Vagina (tissue), 2 donors: ENCODE results near the gene STON2. TPM values are rescaled to one million over a fixed set of nuclear protein-coding genes. Genes with fewer than 3 reads are reported as not detected.

ENCODE experiments used
- DNase-seq, 2 donors: peaks; one replicate each; pipeline ENCODE4 v3.0.0-alpha.2; 2017; ENCODE audit errors: extremely low spot score in 2 of 2
- H3K27ac ChIP-seq: fragments of 200-600 bp; sonication (generic); one replicate; pipeline ENCODE4 v1.5.1; 2019
- H3K27me3 ChIP-seq: fragments of 200-600 bp; sonication (generic); one replicate; pipeline ENCODE4 v1.5.1; 2019
- H3K36me3 ChIP-seq, 2 donors: fragments of 200-600 bp; sonication (generic); one replicate each; pipeline ENCODE4 v1.5.1; 2017 to 2019
- H3K4me1 ChIP-seq: fragments of 200-600 bp; sonication (generic); one replicate; pipeline ENCODE4 v1.5.1; 2019
- H3K4me3 ChIP-seq, 2 donors: fragments of 200-600 bp; sonication (generic); 1 replicate in 1 of 2; 2 replicates in 1 of 2; pipeline ENCODE4 v1.5.1; 2016 to 2019
- H3K9me3 ChIP-seq: fragments of 200-600 bp; sonication (generic); one replicate; pipeline ENCODE4 v1.5.1; 2019
- POLR2A ChIP-seq, 2 donors: fragments of 450-650 bp; IDR thresholded peaks; one replicate each; pipeline ENCODE4 v1.6.1; 2017; ENCODE audit warnings: antibody characterized with exemption in 2 of 2, mild to moderate bottlenecking in 2 of 2, moderate library complexity in 2 of 2
- POLR2AphosphoS5 ChIP-seq, 2 donors: sonication (generic); formaldehyde crosslinking; IDR thresholded peaks; one replicate each; pipeline ENCODE4 v1.9.0; 2017; ENCODE audit warnings: antibody characterized with exemption in 2 of 2, mild to moderate bottlenecking in 2 of 2, low read depth in 1 of 2; ENCODE audit not compliant: insufficient read depth in 1 of 2
- intact Hi-C: fragments of 100-400 bp; cut with DNase I; formaldehyde crosslinking; loops from one replicate; pipeline ENCODE4 v1.15.1; 2023
- total RNA-seq: library from RNA; depleted of rRNA; stranded (reverse); fragments of >200 nt; gene quantifications from one replicate; pipeline ENCODE4 v1.2.3, GENCODE V29; 2016
- TF ChIP-seq, protein P1 (sequence below), 3 experiments: fragments of 450-650 bp in 2 of 3; fragments of 200-600 bp in 1 of 3; sonication (generic) in 1 of 3; IDR thresholded peaks; one replicate each; pipeline ENCODE4 v1.5.1; 2017 to 2019; ENCODE audit warnings: antibody characterized with exemption in 3 of 3, mild to moderate bottlenecking in 2 of 3, moderate library complexity in 2 of 3

Gene STON2
- total RNA-seq, 1 donor from 2014 or later: 39.8 TPM

DNA sequence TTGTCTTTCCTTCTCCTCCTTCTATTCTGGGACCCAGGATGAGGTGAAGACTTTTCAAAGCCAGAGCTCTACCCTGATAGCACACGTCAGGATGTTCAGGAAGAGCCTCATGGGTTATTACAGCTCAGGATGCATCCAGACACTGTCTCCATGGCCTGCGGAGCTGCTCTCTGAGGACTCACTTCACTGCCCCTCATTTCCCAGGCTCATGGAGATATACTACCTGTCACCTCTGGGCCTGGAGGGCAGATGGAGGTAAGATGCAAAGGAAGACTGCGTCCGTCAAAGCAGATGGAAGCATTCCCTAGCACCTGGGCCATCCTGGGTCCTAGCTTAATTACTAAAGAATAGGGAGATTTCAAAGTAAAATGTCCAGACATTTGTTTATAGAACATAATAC is 32.6 kb downstream of the STON2 start:
- H3K27ac ChIP-seq: no peak overlapping the region

DNA sequence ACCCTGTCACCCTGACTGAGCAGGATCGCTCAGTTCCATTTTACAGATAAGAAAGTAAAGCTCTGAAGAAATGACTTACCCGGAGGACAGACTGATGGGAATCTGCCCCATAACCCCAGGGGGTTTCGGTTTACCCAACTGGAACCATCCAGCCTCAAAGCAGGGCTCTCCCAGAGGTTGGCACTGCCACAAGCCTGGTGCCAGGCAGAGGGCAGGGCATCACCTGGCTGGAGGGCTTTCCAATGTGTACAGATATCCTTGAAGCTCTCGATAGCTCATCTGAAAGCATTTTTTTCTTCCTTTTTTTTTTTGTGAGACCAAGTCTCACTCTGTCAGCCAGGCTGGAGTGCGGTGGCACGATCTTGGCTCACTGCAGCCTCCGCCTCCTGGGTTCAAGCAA is 33.2 kb downstream of the STON2 start:
- peaks cover 12% of the 10 kb centered on the region for H3K4me1 ChIP-seq
- no peaks in the 10 kb centered on the region for H3K36me3 ChIP-seq
- no peak overlapping the region for H3K27ac ChIP-seq
- intact Hi-C loops: no loop called here
- no peaks in the 10 kb centered on the region for H3K9me3 ChIP-seq
- no peaks in the 10 kb centered on the region for H3K27me3 ChIP-seq
- no peak overlapping the region for H3K4me3 ChIP-seq
- no peak for TF ChIP-seq POLR2AphosphoS5 (IDR thresholded peaks at IDR 0.05; ENCODE audit: insufficient read depth in 1 of 2, low read depth in 1 of 2)
- TF ChIP-seq, protein P1, sequence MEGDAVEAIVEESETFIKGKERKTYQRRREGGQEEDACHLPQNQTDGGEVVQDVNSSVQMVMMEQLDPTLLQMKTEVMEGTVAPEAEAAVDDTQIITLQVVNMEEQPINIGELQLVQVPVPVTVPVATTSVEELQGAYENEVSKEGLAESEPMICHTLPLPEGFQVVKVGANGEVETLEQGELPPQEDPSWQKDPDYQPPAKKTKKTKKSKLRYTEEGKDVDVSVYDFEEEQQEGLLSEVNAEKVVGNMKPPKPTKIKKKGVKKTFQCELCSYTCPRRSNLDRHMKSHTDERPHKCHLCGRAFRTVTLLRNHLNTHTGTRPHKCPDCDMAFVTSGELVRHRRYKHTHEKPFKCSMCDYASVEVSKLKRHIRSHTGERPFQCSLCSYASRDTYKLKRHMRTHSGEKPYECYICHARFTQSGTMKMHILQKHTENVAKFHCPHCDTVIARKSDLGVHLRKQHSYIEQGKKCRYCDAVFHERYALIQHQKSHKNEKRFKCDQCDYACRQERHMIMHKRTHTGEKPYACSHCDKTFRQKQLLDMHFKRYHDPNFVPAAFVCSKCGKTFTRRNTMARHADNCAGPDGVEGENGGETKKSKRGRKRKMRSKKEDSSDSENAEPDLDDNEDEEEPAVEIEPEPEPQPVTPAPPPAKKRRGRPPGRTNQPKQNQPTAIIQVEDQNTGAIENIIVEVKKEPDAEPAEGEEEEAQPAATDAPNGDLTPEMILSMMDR (IDR thresholded peaks at IDR 0.05): no peak
- no peak for TF ChIP-seq POLR2A (IDR thresholded peaks at IDR 0.05)
- DNase-seq: no peak

More for the DNA sequence above, 32.6 kb downstream of the STON2 start:
- TF ChIP-seq POLR2AphosphoS5 (IDR thresholded peaks at IDR 0.05; ENCODE audit: insufficient read depth in 1 of 2, low read depth in 1 of 2): no peak
- TF ChIP-seq, protein P1 (IDR thresholded peaks at IDR 0.05): no peak
- DNase-seq: no peak
- Histone ChIP-seq H3K9me3 (no peaks in the 10 kb centered on the region), H3K4me3 (no peak overlapping the region), H3K36me3 (no peaks in the 10 kb centered on the region), H3K27me3 (no peaks in the 10 kb centered on the region), H3K4me1 (peaks cover 12% of the 10 kb centered on the region)
- intact Hi-C loops: no loop called here

DNA sequence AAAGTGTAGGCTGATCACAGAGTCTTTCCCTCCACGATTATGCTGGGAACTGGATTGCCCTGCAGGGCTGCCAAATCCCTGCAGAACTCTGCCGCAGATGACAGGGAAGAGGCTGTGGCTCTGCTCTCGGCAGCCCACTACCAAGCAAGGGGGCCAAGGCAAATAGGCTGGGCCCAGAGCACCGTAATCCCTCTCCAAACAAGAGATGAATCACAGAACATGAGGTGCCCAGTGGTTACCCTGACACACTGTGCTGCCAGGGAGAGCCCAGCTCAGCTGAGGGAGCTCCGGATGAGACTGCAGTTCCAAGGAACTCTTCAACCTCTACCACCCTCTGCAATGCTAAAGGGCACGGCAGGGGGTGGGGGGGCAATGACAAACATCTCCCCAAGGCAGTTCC is 33.9 kb downstream of the STON2 start:
- TF ChIP-seq POLR2AphosphoS5 (IDR thresholded peaks at IDR 0.05; ENCODE audit: insufficient read depth in 1 of 2, low read depth in 1 of 2) (no peak), POLR2A (IDR thresholded peaks at IDR 0.05) (no peak)
- TF ChIP-seq, protein P1 (IDR thresholded peaks at IDR 0.05): no peak
- Histone ChIP-seq H3K27ac (no peak overlapping the region), H3K9me3 (no peaks in the 10 kb centered on the region), H3K27me3 (no peaks in the 10 kb centered on the region), H3K4me1 (peaks cover 12% of the 10 kb centered on the region), H3K4me3 (no peak overlapping the region), H3K36me3 (no peaks in the 10 kb centered on the region)
- intact Hi-C loops: no loop called here
- no peak for DNase-seq

DNA sequence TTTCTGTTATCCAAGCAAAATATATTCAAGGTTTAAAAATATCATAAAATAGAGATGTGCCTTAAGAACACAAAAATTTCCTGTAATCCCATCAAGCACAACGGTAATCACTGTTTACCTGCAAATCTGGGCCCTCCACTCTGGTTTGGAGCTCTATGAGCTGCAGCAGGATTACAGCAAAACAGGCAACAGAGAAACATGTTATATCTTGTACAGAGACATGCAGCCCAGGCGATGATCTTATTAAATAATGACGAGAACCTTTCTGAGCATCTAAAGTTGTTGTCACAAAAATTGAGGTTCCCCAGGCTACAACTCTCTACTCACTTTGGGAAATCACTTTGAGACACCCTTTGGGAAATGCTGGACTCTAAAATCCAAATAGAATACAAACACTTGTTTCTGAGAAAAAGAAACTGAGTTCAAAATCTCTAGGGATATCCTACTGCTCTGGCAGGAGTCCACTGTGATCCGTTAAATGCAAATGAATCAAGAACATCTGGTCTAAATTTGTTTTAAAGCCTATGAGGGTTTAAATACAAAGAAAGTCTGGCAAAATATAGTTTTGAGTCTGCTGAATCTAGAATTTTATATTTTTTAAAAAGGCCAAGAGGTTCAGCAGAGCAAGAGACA is 36.3 kb downstream of the STON2 start:
- intact Hi-C loops: no loop called here
- Histone ChIP-seq H3K27me3 (no peaks in the 10 kb centered on the region), H3K9me3 (no peaks in the 10 kb centered on the region), H3K36me3 (no peaks in the 10 kb centered on the region), H3K4me1 (peaks cover 12% of the 10 kb centered on the region), H3K4me3 (no peak overlapping the region), H3K27ac (no peak overlapping the region)
- no peak for DNase-seq
- TF ChIP-seq POLR2AphosphoS5 (IDR thresholded peaks at IDR 0.05; ENCODE audit: insufficient read depth in 1 of 2, low read depth in 1 of 2): no peak
- TF ChIP-seq, protein P1 (IDR thresholded peaks at IDR 0.05): no peak
- no peak for TF ChIP-seq POLR2A (IDR thresholded peaks at IDR 0.05)

DNA sequence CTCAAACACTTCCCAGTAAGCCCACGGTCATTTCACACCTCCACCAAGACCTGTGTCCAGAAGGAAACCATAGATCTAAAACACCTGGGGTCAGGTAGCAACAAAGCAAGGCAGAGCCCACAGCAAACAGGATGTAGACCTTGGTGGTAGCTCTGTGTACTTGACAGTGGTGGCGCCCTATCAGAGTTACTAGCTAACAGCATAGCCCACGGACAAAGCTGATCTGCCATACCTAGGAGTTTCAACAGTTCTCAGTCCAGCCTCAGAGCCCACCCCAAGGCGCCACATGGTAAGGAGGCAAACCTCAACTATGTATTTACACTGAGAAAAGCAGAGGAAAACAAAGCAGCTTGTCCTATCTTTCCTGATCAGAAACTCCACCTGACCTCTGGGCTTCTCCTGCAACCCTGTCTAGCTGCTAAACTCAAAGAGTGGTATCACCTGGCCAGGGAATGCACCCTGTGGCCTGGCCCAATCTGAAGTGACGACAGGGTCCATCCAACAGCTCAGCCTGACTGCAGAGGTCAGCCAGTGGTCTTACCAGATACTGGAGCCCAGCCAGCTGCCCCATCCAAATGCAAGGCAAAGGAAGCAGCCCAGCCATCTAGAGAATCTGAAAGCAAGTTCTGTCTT is 46.3 kb downstream of the STON2 start:
- intact Hi-C loops: no loop called here
- Histone ChIP-seq H3K36me3 (no peaks in the 10 kb centered on the region), H3K4me3 (no peak overlapping the region), H3K27me3 (no peaks in the 10 kb centered on the region), H3K9me3 (peaks cover 7% of the 10 kb centered on the region), H3K27ac (no peak overlapping the region), H3K4me1 (peaks cover 7% of the 10 kb centered on the region)
- TF ChIP-seq POLR2AphosphoS5 (IDR thresholded peaks at IDR 0.05; ENCODE audit: insufficient read depth in 1 of 2, low read depth in 1 of 2) (no peak), POLR2A (IDR thresholded peaks at IDR 0.05) (no peak)
- TF ChIP-seq, protein P1 (IDR thresholded peaks at IDR 0.05): no peak
- DNase-seq: no peak
